Embryonic facial prominence (tissue), 1 donor: ENCODE results near the gene LTO1.

Experiments
- DNase-seq: peaks from one replicate; pipeline ENCODE4 v3.0.0-alpha.2; 2016; ENCODE audit errors: extremely low spot score

LTO1 gene

GRCh38 chr11:69657911-69658625, 17.1 kb downstream of the LTO1 start:
- DNase-seq = no peak

DNA sequence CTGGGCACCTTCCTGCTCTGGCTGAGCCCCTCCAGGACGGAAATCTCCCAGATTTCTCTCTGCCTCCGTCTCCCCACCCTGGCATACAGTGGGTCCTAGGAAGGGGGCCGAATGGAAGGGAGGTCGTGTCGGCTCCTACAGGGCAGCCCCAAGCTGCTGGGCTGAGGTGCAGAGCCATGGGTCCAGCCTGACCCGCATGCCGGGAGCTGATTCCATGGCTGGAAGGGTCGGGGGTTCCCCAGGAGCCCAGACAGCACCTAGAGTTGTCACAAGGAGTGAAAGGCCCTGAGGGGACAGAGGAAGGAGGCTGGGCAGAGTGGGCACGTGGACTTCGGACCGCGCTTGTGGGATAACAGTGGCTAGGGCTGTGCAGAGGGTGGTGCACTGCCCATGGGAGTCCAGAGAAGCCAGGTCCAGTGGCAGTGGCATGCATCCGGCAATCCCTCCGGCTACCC, 17.7 kb downstream of the LTO1 start:
- no peak for DNase-seq

DNA sequence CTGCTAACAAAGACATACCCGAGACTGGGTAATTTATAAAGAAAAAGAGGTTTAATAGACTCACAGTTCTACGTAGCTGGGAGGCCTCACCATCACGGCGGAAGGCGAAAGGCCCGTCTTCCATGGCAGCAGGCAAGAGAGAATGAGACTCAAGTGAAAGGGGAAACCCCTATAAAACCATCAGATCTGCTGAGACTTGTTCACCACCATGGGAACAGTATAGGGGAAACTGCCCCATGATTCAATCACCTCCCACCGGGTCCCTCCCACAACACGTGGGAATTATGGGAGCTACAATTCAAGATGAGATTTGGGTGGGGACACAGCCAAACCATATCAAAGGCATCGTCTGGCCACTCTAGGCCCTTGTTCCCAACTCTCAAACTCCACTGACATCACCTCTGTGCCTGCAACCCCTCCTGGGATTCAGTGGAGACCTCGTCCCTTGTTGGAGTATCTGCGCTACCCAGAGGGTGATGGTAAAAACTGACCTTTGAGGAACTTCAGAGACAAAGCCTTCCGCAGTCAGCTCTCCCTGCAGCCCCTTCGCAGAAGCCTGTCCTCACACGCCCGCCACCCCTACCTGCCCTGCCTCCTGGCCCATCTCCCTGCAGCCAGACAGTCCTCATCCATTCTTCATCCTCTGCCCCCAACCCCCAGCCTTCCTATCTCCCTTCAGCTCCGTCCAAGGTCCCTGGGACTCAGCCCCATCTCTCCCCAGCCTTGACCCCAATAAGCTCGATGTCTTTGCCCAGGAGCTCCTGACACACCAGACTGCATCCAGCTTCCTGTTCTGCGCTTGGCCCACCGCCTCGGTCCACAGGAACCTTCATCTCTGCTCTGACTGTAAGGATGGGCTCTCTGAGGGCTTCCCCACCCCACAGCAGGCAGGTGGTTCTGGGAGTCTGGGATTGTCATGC, 18.4 kb downstream of the LTO1 start:
- DNase-seq = no peak

- no peak for DNase-seq
These were observed 19.4 kb downstream of the LTO1 start for GRCh38 chr11:69655479-69656428.

GRCh38 chr11:69654660-69655478, 20.3 kb downstream of the LTO1 start:
- DNase-seq = no peak

DNA sequence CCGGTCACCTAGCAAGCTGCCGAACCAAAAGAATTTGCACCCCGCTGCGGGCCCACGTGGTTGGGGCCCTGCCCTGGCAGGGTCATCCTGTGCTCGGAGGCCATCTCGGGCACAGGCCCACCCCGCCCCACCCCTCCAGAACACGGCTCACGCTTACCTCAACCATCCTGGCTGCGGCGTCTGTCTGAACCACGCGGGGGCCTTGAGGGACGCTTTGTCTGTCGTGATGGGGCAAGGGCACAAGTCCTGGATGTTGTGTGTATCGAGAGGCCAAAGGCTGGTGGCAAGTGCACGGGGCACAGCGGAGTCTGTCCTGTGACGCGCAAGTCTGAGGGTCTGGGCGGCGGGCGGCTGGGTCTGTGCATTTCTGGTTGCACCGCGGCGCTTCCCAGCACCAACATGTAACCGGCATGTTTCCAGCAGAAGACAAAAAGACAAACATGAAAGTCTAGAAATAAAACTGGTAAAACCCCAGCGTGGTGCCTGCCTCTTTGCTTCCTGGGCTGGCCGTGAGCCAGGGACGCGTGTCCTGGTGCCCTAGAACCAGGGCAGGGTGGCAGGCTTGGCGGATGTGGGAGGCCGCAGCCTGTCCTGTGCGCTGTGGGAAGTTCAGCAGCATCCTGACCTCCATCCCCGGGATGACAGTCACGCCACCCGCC, 21.0 kb downstream of the LTO1 start:
- DNase-seq = no peak

GRCh38 chr11:69653406-69653960, 21.7 kb downstream of the LTO1 start:
- DNase-seq = no peak

- DNase-seq = no peak
These were observed 22.2 kb downstream of the LTO1 start for GRCh38 chr11:69652999-69653398.

DNA sequence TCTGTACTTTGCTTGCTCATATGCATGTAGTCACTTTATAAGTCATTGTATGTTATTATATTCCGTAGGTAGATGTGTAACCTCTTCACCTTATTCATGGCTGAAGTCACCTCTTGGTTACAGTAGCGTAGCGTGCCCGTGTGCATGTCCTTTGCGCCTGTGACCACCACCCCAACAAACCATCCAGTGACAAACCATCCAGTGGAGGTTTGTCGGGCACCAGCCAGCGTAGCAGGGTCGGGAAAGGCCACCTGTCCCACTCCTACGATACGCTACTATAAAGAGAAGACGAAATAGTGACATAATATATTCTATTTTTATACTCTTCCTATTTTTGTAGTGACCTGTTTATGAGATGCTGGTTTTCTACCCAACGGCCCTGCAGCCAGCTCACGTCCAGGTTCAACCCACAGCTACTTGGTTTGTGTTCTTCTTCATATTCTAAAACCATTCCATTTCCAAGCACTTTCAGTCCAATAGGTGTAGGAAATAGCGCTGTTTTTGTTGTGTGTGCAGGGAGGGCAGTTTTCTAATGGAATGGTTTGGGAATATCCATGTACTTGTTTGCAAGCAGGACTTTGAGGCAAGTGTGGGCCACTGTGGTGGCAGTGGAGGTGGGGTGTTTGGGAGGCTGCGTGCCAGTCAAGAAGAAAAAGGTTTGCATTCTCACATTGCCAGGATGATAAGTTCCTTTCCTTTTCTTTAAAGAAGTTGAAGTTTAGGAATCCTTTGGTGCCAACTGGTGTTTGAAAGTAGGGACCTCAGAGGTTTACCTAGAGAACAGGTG, 23.1 kb downstream of the LTO1 start:
- no peak for DNase-seq

GRCh38 chr11:69650832-69651344, 24.3 kb downstream of the LTO1 start:
- DNase-seq = no peak

DNA sequence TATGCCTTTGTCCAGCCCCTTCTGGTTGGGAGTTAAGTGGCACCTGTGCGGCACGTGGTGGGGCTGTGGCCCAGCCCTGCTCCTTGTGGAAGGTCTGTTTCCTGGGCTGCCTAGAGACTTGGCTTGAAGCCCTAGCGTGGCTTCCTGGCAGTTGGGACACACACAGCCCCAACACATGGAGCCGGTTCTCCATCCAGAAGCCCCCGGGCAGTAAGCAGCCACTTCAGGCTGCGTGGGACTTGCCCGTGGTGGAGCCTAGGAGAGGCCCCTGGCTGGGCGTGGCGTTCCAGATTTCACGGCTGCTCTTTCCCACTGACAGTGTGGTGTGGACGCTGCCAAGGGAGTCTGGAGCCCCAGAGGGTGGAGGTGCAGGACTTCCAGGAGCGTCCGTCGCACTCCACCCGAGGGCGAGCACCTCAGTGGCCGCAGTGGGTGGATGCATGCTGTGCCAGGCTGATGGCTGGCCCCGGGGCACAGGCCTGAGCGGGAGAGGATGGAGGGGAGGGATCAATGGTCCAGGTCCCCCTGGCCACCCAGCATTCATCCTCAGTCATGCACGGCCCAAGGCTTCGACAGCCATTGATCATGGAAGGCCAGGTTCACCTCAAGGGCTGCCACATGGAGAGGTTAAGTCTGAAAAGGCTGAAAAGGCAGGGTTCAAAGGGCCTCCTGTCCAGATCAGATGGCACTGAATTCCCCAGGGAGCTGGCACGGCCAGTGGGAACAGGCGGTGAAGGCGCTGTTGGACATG, 24.9 kb downstream of the LTO1 start:
- no peak for DNase-seq

DNA sequence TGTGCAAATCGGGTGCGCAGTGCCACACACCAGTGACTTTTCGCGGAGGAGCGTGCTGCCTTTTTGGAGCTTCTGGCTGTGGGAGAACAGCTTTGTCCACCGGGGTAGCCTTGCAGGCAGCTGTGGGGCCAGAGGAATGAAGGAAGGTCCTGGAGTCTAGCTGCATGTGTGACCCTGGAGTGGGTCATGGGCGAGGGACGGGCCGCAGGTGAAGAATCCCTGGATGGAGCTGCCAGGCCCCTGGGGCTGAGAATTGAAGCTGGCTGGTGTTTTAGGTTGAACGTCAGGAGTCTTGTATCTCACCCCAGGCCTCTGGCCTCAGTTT, 25.6 kb downstream of the LTO1 start:
- DNase-seq = no peak

DNA sequence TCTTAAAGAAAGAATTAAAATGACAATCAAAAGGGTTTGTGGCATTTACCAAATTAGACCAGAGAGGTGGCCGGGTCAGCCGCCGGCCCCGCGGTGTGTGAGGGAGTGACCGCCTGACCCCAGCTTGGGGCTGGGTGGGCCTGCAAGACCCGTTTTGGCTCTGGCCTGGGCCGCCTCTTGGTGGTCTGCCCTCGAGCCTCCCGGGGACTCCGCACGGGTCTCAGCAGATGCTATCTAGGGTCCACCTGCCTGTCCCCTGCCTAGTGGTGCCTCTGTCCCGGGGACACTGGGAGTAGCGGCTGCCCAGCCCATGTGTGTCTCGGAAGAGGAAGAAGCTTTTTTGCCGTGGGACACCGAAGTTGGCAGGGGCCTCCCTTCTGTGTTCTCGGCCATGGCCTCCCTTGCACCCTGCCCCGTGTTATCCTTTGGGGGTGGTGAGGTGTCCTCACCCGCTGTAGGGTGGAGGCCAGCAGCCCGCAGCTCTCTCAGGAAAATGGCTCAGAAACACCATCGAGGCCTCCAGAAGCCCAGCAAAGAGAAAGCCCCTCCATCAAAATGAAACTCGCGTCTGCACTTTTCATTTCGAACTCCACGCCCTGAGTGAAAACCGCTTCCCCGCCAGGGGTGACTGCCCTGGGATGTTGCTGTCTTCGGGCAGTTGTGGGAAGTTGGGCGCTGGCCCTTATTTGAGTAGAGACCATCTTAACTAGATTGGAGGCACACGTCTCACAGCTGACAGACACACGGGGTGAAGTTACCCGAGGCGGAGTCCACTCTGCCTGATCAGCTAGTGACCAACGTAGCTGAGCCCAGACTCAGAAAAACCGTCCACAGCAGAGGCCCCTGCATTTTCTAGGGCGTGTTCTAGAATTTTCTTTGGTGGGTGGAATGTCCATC, 26.2 kb downstream of the LTO1 start:
- DNase-seq = no peak

GRCh38 chr11:69647761-69648497, 27.2 kb downstream of the LTO1 start:
- no peak for DNase-seq

DNA sequence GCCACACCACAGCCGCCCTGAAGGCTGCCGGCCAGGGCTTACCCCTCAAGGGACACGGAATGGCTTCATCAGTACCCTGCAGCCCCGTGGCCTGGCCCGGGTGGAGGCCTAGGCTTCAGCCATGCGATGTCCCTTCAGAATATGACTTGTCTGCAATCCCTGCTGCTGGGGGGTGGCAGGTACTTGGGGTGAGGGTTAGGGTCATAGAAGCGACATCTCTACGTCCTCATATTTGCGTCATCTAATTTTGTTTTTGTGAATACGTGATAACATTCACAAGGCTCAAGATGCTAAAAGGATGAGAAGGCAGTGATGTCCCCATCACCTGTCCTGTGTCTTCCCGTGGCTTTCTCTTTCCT, 27.8 kb downstream of the LTO1 start:
- no peak for DNase-seq

- DNase-seq = no peak
These were observed 28.4 kb downstream of the LTO1 start for GRCh38 chr11:69646493-69647389.
